Measurements from ENCODE around the gene DHRS9.

- TF ChIP-seq, protein P1, sequence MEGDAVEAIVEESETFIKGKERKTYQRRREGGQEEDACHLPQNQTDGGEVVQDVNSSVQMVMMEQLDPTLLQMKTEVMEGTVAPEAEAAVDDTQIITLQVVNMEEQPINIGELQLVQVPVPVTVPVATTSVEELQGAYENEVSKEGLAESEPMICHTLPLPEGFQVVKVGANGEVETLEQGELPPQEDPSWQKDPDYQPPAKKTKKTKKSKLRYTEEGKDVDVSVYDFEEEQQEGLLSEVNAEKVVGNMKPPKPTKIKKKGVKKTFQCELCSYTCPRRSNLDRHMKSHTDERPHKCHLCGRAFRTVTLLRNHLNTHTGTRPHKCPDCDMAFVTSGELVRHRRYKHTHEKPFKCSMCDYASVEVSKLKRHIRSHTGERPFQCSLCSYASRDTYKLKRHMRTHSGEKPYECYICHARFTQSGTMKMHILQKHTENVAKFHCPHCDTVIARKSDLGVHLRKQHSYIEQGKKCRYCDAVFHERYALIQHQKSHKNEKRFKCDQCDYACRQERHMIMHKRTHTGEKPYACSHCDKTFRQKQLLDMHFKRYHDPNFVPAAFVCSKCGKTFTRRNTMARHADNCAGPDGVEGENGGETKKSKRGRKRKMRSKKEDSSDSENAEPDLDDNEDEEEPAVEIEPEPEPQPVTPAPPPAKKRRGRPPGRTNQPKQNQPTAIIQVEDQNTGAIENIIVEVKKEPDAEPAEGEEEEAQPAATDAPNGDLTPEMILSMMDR (IDR thresholded peaks at IDR 0.05 in 8 of 11, conservative IDR thresholded peaks at IDR 0.05 in 3 of 11), result no peak
- TF ChIP-seq POLR2A (IDR thresholded peaks at IDR 0.05), result no peak
These were observed 13.6 kb downstream of the DHRS9 start for GRCh38 chr2:169082995-169083394.
